ENCODE results near the gene ATP6V1B1. TPM values are rescaled to one million over a fixed set of nuclear protein-coding genes. Genes with fewer than 3 reads are reported as not detected.

Gene ATP6V1B1
- total and polyA plus RNA-seq, 7 donors, result 0.16 to 1.9 (median 0.66) TPM; not detected in 4

DNA sequence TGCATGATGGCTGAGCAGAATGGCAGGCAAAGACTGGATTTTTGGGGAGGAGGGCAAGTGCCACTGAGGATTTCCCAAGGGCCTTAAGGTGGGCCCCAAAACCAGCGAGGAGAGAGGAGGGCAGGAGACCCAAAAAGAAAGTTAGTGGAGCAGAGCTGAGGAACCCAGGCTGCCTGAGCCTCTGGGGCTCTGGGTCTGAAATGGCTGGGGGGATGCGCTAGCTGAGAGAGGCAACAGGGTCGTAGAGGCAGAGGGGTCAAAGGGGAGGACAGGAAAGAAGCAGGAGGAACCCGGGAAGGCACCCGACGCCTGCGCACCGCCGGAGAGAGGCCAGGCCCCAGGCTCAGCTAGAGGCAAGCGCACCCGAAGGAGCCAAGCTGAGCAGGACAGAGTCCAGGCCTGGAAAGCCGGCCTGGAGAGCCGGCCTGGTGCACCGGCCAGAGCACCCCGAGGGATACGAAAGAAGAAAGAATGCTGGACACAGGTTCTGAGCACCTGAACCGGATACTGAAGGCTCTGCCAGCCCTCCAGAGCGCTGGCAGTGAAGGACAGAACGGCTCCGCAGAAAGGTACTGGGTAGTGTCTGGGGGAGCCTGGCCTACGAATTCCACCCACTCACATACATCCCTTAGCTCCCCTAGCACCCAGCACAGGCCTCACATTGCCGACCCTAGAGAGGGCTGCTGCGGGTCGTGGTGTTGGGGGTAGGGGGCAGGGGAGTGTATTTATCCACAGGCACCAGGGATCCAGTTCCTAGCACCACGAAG, 39.5 kb upstream of the ATP6V1B1 start:
- H3K9me3 ChIP-seq, result no peaks in the 10 kb centered on the region
- H3K36me3 ChIP-seq, result no peaks in the 10 kb centered on the region
- intact Hi-C loops (cut with DNase I), result no loop called here
- H3K27ac ChIP-seq, result no peak overlapping the region
- peaks cover 0 to 19% (median 17%) of the 10 kb centered on the region in 4 donors for H3K4me1 ChIP-seq
- H3K27me3 ChIP-seq, result peaks cover 27 to 100% (median 82%) of the 10 kb centered on the region in 3 donors
- DNase-seq, result no peak
- no peak overlapping the region for H3K4me3 ChIP-seq
- TF ChIP-seq, protein P1, sequence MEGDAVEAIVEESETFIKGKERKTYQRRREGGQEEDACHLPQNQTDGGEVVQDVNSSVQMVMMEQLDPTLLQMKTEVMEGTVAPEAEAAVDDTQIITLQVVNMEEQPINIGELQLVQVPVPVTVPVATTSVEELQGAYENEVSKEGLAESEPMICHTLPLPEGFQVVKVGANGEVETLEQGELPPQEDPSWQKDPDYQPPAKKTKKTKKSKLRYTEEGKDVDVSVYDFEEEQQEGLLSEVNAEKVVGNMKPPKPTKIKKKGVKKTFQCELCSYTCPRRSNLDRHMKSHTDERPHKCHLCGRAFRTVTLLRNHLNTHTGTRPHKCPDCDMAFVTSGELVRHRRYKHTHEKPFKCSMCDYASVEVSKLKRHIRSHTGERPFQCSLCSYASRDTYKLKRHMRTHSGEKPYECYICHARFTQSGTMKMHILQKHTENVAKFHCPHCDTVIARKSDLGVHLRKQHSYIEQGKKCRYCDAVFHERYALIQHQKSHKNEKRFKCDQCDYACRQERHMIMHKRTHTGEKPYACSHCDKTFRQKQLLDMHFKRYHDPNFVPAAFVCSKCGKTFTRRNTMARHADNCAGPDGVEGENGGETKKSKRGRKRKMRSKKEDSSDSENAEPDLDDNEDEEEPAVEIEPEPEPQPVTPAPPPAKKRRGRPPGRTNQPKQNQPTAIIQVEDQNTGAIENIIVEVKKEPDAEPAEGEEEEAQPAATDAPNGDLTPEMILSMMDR (IDR thresholded peaks at IDR 0.05), result no peak
- TF ChIP-seq POLR2AphosphoS5 (IDR thresholded peaks at IDR 0.05) (no peak), POLR2A (IDR thresholded peaks at IDR 0.05) (no peak), EP300 (IDR thresholded peaks at IDR 0.05) (no peak)
- 25 to 51% methylated on average over 25 of the region's 25 CpGs for WGBS, 2 donors

DNA sequence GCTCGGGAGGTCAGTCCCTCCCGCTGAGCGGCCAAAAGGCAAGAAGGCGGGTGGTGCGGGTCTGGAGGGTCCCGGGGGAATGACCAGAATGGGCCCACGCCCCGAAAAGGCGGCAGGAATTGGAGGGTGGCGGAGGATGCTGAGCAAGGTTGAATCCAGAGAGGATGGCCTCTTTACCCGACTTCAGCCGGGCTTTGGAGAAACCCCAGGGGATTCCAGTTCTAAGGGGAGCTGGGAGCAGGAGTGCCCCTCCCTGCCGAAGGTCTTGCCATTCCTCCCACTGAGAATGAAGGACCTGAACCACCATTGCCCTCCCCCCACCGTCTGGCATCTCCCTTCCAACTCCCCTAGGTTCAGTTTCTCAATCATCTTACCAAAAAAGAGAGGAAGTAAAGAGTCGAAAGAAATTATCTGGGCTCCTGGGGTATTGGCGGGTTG, 38.9 kb upstream of the ATP6V1B1 start:
- 14 to 32% methylated on average over 16 of the region's 16 CpGs for WGBS, 2 donors
- no peaks in the 10 kb centered on the region for H3K9me3 ChIP-seq
- no peak for TF ChIP-seq EP300 (IDR thresholded peaks at IDR 0.05)
- TF ChIP-seq, protein P1 (IDR thresholded peaks at IDR 0.05), result no peak
- TF ChIP-seq POLR2AphosphoS5 (IDR thresholded peaks at IDR 0.05), result no peak
- TF ChIP-seq POLR2A (IDR thresholded peaks at IDR 0.05), result no peak
- no peak overlapping the region for H3K27ac ChIP-seq
- no peak overlapping the region for H3K4me3 ChIP-seq
- peaks cover 0 to 25% (median 23%) of the 10 kb centered on the region in 4 donors for H3K4me1 ChIP-seq
- peaks cover 32 to 100% (median 82%) of the 10 kb centered on the region in 3 donors for H3K27me3 ChIP-seq
- intact Hi-C loops (cut with DNase I), result no loop called here
- H3K36me3 ChIP-seq, result no peaks in the 10 kb centered on the region
- DNase-seq, result no peak

DNA sequence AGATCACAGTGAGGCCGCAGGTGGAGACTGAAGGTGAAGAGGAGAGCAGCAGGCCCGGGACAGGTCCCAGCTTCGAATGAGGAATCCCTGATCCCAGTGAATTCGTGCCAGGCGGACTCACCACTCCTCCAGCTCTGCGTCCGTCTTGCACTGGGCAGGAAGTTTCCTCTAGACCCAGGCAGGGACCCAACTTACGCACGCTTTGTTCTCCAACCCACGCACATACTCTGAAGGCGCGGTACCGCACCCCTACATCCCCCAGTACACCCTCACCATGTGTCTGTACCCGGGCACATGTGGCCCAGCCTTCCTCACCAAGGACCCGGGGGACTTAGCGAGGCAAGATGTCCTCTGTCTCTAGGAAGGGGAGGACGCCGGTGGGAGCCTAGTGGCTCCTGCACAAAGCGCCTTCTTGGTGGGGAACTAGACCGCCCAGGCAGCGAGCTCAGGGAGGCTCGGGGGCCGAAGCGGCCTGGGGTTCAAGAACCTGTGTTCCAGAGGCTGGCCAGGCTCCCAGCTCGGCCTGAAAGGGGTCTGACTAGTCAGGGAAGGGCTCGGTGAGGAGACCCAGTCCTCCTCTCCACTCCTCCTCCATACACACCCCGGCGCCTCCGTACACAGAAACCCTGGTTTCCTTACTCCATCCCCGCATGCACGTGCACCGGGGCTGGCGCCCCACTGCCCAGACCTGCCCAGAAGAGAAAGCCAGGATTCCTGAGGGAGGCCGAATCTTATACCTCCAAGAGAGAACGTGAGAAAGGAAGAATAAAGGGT, 38.3 kb upstream of the ATP6V1B1 start:
- no peak overlapping the region for H3K4me3 ChIP-seq
- no peaks in the 10 kb centered on the region for H3K9me3 ChIP-seq
- H3K27ac ChIP-seq, result no peak overlapping the region
- intact Hi-C loops (cut with DNase I), result no loop called here
- peaks cover 0 to 29% (median 26%) of the 10 kb centered on the region in 4 donors for H3K4me1 ChIP-seq
- no peak for TF ChIP-seq POLR2AphosphoS5 (IDR thresholded peaks at IDR 0.05)
- TF ChIP-seq EP300 (IDR thresholded peaks at IDR 0.05), result no peak
- TF ChIP-seq, protein P1 (IDR thresholded peaks at IDR 0.05), result no peak
- no peak for TF ChIP-seq POLR2A (IDR thresholded peaks at IDR 0.05)
- no peak for DNase-seq
- no peaks in the 10 kb centered on the region for H3K36me3 ChIP-seq
- peaks cover 38 to 100% (median 82%) of the 10 kb centered on the region in 3 donors for H3K27me3 ChIP-seq
- 9 to 25% methylated on average over 35 of the region's 35 CpGs for WGBS, 2 donors

DNA sequence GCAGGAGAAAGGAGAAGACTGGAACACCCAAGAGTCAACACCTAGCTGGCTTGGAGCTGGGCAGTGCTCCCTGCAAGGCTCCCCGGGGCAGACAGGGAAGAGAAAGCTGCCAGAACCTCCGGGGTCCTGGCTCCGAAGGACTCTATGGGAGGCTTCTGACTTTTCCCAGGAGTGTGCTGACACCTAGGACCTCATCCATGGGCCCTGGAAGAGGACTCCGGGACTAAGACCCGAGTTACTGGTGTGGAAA, 37.8 kb upstream of the ATP6V1B1 start:
- Histone ChIP-seq H3K27me3 (peaks cover 41 to 100% (median 84%) of the 10 kb centered on the region in 3 donors), H3K9me3 (no peaks in the 10 kb centered on the region), H3K4me1 (peaks cover 0 to 29% (median 26%) of the 10 kb centered on the region in 4 donors), H3K4me3 (no peak overlapping the region), H3K27ac (no peak overlapping the region), H3K36me3 (no peaks in the 10 kb centered on the region)
- intact Hi-C loops (cut with DNase I), result no loop called here
- TF ChIP-seq, protein P1 (IDR thresholded peaks at IDR 0.05), result no peak
- TF ChIP-seq POLR2A (IDR thresholded peaks at IDR 0.05), result no peak
- no peak for TF ChIP-seq POLR2AphosphoS5 (IDR thresholded peaks at IDR 0.05)
- TF ChIP-seq EP300 (IDR thresholded peaks at IDR 0.05), result no peak
- WGBS, 2 donors, result 9 to 14% methylated on average over 5 of the region's 5 CpGs
- DNase-seq, result no peak

Measured in sigmoid colon (tissue), 7 donors.